HG03108 (cell line): ENCODE data around the gene PPM1D.

Experiments used
- ATAC-seq: cut with Tn5 transposase; IDR thresholded peaks from one replicate; pipeline ENCODE4 v1.9.1; 2021; ENCODE audit warnings: moderate library complexity; ENCODE audit not compliant: unreplicated experiment

Gene PPM1D

DNA sequence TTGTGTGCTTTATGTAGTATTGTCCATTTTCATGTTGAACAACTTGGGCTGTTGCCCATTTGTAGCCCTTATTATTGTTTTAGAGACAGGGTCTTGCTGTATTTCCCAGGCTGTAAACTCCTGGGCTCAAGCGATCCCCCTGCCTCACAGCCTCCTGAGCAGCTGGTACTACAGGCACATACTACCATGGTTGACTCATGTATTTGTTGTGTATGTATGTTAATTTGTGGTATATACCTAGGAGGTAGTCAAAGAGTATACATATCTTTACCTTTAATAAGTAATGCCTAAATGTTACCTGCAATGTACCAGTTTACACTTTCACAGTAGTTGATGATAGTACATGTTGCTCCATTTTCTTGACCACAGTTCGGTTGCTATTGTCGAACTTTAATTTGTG is 18.1 kb downstream of the PPM1D start:
- ATAC-seq, result no peak

DNA sequence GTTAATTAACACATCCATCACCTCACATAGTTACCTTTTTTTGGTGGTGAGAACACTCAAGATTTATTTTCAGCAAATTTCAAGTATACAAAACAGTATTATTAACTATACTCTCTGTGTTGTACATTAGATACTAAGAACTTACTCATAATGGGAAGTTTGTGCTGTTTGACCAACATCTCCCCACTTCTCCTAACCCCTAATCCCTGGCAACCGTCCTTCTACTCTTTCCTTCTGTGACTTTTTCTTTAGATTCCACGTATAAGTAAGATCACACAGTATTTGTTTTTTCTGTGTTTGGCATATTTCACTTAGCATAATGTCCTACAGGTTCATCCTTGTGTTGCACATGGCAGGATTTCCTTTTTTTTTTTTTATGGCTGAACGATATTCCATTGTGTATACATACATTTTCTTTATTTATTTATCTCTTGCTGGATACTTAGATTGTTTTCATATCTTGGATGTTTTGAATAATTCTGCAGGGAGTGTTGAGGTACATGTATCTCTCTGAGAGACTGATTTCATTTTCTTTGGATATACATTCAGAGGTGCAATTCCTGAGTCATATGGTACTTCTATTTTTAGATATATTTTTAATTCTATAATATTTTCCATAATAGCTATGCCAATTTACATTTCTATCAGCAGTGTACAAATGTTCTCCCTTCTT is 19.0 kb downstream of the PPM1D start:
- ATAC-seq, result no peak

DNA sequence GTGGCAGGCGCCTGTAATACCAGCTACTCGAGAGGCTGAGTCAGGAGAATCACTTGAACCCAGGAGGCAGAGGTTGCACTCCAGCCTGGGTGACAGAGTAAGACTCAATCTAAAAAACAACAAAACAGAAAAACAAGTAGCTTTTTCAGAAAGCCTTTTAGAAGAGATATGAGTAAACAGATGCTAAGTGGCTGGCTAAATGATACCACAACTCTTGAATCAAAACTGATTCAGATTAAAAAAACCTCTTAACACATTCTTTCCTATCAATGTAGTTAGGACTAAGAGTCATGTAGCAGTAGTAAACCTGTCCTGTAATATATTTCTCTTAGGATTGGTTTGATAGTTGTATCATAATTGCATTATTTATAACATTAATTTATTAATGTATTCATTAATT is 23.0 kb downstream of the PPM1D start:
- ATAC-seq, result no peak

DNA sequence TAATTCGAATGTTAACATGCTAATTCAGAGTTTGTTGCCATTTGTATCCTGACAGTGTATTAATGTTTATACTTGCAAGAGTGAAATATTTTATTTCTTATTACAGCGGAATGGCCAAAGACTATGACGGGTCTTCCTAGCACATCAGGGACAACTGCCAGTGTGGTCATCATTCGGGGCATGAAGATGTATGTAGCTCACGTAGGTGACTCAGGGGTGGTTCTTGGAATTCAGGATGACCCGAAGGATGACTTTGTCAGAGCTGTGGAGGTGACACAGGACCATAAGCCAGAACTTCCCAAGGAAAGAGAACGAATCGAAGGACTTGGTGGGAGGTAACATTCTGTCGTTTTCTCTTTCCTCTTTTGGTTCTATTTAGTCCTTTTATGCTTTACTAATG is 23.4 kb downstream of the PPM1D start:
- ATAC-seq, result no peak

DNA sequence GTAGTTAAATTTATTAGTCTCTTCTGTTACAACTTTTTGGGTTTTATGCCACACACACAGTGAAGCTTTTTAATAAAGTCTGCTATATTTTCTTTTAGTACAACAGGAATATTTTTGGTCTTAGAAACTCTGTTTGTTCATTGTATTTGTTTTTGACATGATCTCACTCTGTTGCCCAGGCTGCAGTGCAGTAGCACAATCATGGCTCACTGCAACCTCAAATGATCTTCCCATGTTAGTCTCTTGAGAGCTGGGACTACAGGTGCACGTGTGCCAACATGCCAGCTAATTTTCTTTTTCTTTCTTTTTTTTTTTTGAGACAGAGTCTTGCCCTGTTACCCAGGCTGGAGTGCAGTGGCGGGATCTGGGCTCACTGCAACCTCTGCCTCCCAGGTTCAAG is 27.1 kb downstream of the PPM1D start:
- no peak for ATAC-seq

DNA sequence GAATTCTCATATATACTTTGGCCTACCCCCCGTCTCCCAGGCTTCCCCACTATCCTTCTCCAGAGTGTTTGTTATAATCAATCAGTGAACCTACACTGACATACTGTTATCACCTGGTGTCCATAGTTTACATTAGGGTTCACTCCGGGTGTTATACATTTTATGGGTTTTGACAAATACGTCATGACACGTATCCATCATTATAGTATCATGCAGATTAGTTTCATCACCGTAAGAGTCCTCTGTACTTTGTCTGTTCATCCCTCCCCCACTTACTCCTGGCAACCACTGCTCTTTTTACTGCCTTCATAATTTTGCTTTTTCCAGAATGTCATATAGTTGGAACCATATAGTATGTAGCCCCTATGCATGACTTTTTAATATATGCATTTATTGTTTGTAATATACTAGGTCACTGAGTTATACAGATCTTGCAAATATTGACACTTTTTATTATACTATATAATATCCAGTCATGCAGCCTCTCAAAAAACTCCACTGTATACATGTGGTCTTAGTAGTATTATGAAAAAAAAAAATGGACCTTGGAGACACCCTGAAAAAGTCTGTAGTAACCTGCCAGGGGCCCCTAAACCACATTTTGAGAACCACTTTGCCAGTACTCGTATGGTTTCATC is 28.4 kb downstream of the PPM1D start:
- no peak for ATAC-seq

DNA sequence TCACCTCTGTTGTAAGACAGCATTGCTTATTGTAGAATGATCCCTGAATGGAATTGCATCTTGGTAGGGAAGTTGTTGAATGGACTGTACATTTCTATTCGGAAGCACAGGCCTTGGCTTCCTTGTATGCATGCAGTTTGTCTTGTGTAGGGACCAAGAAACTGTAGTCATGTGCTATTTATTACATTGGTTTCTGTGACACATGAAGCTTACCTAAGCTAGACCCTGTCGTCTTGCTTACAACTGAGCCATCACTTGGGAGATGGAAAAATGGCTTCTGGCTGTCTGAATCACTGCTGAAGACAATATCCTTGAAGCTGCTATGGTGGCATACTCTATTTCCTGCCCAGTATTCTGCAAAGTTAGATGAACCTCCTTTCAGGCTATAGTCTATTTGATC is 29.1 kb downstream of the PPM1D start:
- no peak for ATAC-seq

DNA sequence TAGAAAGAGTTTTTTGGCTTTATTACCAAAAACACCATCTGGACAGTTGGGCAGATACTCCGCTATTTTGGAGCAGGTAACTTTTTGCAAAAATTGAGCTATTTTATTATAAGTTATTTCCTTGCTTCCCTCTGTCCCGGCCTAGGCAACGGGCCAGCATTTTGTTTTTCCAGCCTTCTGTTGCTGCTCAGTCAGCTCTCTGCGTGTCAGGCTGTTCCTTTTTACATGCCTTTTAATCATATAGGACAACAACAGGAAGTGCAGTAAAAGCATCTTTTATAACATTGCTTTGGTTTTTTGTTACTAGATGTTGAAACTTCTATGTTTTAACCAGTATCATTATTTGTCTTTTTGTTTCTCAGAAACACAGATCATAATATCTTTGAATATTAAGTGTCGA is 30.4 kb downstream of the PPM1D start:
- ATAC-seq, result no peak

DNA sequence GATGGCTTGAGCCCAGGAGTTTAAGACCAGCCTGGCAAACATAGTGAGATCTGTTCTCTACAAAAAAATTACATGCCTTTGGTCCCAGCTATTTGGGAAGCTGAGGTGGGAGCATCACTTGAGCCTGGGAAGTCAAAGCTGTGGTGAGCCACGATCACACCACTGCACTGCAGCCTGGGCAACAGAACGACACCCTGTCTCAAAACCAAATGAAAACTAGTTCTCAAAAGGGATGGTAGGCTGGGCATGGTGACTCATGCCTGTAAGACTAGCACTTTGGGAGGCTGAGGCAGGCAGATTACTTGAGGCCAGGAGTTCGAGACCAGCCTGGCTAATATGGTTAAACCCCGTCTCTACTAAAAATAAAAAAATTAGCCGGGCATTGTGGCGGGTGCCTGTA is 31.1 kb downstream of the PPM1D start:
- ATAC-seq, result no peak

DNA sequence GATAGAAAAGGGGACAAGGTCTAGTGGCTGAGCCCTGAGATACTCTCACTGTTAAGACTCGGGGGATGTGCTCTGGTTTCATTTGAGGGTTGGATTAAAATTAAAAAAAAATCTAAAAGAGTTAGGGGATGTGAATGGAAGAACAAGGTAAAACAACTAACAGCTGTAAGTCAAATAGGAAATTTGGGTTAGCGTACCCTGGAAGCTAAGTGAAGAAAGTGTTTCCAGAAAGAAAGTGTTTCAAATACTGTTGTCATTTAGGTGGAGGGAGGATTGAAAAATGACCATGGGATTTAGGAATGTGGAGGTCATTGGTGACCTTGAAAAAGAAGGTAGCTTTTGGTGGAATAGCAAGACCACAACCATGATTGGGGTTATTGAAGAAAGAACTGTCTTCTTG is 37.7 kb downstream of the PPM1D start:
- ATAC-seq, result no peak

DNA sequence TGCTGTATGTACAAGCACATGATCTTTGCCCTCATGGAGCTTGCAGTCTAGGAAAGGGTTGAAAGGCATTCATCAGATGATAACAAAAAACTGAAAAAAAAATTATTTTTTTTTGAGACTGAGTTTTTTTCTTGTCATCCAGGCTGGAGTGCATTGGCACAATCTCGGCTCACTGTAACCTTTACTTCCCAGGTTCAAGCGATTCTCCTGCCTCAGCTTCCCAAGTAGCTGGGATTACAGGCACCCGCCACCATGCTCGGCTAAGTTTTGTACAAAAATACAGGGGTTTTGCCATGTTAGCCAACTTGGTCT is 39.0 kb downstream of the PPM1D start:
- ATAC-seq, result no peak

DNA sequence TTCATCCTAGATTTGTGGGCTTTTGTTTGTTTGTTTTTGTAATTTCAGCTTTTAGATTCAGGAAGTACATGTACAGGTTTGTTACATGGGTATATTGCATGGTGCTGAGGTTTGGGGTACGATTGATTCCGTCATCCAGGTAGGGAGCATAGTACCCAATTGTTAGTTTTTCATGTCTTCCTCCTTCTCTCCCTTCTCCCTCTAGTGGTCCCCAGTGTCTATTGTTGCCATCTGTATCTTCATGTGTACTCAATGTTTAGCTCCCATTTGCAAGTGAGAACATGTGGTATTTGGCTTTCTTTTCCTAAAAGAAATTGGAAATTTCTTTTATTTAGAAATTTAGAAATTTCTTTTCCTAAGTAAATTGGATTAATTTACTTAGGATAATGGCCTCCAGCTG is 40.5 kb downstream of the PPM1D start:
- no peak for ATAC-seq

DNA sequence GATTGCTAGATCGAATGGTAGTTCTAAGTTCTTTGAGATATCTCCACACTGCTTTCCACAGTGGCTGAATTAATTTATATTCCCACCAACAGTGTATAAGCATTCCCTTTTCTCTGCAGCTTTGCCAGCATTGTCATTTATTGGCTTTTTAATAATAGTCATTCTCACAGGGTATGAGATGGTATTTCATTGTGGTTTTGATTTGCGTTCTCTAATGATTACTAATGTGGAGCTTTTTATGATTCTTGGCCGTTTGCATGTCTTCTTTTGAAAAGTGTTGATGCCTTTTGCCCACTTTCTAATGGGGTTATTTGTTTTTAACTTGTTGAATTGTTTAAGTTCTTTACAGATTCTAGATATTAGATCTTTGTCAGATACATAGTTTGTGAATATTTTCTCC is 41.1 kb downstream of the PPM1D start:
- no peak for ATAC-seq

DNA sequence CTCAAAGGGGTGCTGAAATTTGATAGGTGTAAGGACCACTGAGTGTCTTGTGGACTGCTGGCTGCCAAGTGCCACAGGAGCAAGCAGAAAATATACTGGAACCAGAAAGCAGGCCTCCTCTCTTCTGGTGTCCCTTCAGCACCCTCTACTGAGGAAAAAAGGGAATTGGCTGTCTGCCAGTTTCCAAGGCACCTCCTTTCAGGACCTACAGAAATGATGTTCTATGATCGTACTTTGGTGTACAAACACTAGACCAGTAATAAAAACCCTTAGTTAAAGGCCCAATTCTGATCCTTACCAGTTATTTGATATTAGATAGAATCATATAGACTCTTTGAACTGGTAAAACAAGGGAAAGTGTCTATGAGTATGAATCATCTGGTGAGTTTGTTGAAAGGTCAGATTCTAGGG is 41.8 kb downstream of the PPM1D start:
- ATAC-seq, result no peak

DNA sequence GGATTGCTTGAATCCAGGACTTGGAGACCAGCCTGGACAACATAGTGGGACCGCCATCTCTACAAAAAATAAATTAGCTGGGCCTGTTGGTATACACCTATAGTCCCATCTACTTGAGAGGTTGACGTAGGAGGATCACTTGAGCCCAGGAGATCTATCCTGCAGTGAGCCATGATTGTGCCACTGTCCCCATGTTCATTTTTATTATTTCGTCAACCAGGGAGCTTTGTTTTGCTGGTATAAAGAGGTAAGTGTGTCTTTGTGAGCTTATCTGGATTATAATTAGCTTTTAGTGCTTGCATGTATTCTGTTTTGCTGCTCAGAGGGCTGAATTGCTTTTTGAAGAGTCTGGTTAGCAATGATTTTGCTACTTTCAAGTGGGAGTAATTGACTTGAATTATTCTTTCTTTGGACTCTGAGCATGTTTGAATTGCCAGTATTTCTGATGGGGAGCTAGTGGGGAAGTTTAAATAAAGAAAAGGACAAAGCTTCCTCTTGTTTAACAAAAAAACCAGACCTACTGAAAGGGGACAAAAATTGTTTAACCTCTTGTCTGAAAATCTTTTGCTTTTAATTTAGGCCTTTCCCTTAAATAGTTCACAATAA is 46.0 kb downstream of the PPM1D start:
- no peak for ATAC-seq

DNA sequence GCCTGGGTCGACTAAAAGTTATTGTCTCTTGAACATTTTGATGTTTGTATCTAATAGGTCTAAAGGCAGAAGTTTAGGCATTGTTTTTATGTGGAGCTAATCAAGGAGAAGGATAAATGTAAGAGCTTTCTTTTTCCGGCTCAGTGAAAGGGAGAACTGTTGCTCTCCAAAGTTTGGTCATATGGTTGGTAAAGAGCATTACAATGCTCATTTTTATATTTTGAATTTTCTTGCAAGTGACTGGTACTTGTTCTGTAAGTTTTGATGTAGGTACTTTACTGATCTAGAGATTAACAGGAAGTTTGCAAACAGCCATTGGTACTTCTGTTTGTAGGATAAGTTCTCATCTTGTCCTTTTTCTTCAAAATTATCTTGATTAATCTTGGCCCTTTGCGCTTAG is 46.7 kb downstream of the PPM1D start:
- ATAC-seq, result no peak

DNA sequence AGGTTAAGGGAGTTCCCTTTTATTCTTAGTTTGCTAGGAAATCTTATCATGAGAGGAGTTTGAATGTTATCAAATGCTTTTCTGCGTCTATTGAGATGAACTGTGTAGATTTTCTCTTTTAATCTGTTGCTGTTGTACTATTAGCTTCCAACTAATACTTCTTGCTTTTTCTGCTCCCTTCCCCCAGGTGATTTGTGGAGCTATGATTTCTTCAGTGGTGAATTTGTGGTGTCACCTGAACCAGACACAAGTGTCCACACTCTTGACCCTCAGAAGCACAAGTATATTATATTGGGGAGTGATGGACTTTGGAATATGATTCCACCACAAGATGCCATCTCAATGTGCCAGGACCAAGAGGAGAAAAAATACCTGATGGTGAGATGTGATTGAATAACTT is 47.7 kb downstream of the PPM1D start:
- ATAC-seq, result no peak

DNA sequence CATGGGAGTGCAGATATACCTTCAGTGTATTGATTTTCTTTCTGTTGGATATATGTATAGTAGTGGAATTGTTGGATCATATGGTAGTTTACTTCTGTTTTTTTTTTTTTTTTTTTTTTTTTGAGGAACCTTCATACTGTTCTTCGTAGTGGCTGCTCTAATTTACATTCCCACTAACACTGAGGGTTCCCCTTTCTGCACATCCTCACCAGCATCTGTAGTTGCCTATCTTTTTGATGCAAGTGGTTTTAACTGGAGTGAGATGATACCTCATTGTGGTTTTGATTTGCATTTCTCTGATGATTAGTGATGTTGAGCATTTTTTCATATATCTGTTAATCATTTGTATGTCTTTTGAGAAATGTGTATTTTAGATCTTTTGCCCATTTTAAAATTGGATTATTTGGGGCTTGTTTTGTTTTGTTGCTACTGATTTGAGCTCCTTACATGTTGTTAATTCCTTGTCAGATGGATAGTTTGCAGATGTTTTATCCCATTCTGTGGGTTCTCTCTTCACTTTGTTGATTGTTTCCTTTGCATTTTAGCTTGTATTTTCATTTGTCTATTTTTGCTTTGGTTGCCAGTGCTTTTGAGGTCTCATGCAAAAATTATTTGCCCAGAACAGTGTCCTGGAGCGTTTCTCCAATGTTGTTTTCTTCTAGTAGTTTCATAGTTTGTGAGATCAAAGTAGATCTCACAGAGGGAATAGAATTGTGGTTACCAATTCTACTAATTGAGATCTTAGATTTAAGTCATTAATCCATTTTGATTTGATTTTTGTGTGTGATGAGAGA is 52.7 kb downstream of the PPM1D start:
- ATAC-seq, result peak; percentile 91

DNA sequence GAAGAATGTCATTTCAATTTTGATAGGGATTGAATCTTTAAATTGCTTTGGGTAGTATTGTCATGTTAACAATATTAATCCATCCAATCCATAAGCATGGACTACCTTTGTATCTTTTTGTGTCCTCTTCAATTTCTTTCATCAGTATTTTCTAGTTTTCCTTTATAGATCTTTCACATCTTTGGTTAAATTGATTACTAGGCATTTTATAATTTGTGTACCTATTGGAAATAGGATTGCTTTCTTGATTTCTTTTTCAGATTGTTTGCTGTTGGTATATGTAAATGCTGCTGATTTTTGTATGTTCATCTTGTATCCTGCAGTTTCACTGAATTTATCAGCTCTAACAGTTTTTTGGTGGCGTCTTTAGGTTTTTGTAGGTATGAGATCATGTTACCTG is 53.6 kb downstream of the PPM1D start:
- no peak for ATAC-seq

DNA sequence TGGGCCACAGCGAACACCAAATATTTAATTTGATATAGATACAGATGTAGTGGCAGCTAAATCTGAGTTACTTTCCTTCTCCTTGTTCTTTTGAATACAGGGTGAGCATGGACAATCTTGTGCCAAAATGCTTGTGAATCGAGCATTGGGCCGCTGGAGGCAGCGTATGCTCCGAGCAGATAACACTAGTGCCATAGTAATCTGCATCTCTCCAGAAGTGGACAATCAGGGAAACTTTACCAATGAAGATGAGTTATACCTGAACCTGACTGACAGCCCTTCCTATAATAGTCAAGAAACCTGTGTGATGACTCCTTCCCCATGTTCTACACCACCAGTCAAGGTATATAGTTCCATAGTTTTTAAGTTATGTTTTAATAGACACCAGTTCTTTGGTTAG is 56.5 kb downstream of the PPM1D start:
- ATAC-seq, result no peak

DNA sequence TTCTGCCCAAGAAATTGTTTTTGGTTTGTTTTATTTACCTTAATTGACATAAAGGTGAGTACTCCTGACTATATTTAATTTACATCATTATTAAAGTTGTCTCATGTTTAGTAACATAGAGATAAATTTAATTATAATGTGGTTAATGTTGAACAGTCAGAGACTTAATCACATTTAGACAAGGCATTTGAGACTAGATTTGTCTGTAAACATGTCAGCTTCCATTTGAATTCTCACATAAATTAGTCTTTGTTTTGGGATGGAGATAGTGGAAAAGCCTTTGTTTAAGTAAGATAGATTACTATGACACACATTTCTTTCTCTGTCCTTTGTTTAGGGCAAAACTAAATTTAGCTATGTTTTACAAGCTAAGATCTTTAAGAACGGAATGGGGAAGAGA is 59.2 kb downstream of the PPM1D start:
- no peak for ATAC-seq

DNA sequence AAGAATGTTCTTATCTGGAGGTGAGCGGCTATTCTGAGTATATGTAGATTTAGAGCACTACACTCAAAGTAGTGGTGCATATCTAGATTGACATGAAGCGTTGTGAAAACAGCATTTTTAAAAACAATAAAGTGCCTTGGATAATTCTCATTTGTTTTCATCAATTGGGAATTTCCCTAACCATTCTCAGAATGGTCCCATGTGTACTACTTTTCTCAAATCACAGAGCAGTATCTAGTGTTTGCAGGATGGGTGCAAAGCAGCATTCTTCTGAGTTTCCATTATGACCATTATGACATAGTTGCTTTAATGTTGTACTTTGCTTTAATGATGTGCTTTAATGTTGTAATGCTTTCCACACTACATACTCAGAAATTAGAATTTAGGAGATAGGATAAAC is 61.5 kb downstream of the PPM1D start:
- no peak for ATAC-seq
